ENCODE measurements around the gene SLC23A3.

GRCh38 chr2:219175486-219175885, 5.7 kb upstream of the SLC23A3 start:
- TF ChIP-seq CTCF (IDR thresholded peaks at IDR 0.05), result no peak
- no peak for TF ChIP-seq POLR2A (IDR thresholded peaks at IDR 0.05)
